ENCODE data around the gene TAS2R10. TPM values are rescaled to one million over a fixed set of nuclear protein-coding genes. Genes with fewer than 3 reads are reported as not detected.

Gene TAS2R10, protein sequence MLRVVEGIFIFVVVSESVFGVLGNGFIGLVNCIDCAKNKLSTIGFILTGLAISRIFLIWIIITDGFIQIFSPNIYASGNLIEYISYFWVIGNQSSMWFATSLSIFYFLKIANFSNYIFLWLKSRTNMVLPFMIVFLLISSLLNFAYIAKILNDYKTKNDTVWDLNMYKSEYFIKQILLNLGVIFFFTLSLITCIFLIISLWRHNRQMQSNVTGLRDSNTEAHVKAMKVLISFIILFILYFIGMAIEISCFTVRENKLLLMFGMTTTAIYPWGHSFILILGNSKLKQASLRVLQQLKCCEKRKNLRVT
- 0.13 TPM in 1 of 2 replicates, not detected in the other for total RNA-seq

DNA sequence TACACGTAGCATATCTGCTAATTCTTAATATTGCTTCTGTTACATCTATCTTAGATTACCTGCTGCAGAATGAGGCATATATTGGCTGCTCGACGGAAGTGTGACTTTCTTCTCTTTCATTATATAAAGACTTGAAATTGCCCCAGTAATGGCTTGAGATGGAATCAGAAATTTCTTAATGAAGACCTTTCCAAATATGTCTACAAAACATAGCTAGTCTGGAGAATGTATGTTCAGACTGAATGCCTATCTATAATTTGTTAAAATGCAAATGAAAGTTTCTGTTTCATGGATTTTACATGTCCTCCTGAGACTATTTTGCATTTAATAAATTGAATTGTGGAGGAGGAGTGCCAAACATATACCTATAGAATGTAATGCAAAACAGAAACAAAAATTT lies at the start of gene TAS2R10:
TSS of gene TAS2R10 (minus strand) at position 101 of the 400 bp plus-strand sequence. CDS start at position 12, 89 bp downstream.

DNA sequence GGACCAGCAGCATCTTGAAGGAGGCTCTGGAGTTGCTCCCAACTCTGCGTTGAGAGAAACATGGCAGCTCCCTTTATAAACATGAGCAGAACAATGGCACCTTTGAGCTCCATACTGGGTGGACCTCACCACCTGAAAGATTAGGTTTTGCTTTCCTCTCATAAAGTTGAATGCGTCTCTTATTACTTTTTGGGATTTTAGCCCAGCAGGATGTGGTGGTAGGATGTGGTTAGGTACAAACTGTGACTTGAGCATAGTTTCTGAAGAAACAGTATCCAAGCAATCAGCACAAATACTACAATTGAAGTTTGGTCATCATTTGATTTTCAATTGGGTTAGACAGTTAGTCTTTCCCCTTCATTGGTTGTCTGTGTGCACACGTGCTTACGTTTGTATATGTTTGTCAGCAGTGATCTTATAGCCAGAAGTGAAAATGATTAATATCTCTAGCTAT lies 23.3 kb upstream of the TAS2R10 start, which contains the start of gene PRR4:
TSS of gene PRR4 (minus strand) at position 51 of the 454 bp plus-strand sequence. CDS start at position 13, 38 bp downstream.

DNA sequence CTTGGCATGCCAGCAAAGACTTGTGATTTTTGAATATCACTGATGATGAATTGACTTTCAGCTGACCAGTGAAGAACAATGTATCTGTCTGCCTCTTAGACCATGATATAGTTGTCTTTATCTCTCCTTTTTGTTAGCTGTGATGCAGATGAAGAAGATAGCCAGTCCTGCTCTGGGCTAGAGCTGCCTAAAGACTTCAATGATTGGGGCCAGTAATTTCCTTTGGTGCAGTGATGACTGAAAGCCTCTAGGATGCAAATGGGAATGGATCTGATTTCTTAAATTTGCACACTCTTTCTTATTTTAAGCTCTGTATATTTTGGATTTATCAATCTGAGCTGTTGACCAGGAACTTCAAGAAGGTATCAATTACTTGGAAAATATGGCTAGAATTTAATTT lies 16.1 kb downstream of the TAS2R10 start, which contains the start of gene TAS2R9:
TSS of gene TAS2R9 (minus strand) at position 101 of the 400 bp plus-strand sequence. CDS start at position 8, 93 bp downstream.

DNA sequence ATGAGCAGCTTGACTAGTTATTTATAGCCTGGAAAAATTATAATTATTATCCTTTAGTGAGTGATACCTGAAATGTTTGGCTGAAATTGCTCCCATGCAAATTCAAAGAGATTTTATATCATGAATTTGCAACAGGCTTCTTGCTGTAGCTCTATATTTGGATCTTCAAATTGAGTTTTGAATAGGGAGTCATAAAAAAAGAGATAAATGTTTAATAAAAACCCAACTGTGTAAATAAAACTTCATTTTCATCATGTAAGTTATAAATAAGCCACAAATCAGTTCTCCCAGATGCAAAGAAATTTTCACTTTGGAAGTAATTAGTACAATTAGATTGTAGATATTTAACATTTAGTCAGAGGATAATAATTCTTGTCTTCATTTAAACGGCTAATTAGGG lies 19.0 kb downstream of the TAS2R10 start, which contains the start of gene TAS2R8:
TSS of gene TAS2R8 (minus strand) at position 101 of the 400 bp plus-strand sequence. CDS start 306 bp downstream, outside the sequence.

DNA sequence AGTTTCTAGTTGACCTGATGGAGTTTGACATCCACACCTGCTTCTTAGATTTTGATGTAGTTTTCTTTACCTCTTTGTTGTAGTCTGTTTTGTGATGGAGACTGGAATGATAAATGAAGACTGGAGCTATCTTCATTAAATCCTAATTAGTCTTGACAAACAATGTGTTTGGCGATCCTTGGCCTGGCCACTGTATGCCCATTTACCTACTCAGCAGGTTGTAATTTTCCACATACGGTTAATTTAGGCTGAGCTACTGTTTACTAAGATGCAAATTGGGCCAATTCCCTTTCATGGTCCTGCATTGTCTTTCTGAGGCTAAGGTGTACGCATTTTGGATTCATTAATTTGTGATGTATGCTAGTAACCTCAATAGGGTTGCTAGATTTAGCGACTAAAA lies 23.6 kb downstream of the TAS2R10 start, which contains the start of gene TAS2R7:
TSS of gene TAS2R7 (minus strand) at position 41 of the 400 bp plus-strand sequence. CDS start 57 bp downstream, outside the sequence.

Other genes starting within 250 kb of the TAS2R10 start
- 9.4 and 19.7 TPM in 2 replicates for gene MAGOHB, start 212.7 kb downstream of the TAS2R10 start, total RNA-seq
- 0.25 and 1.3 TPM in 2 replicates for gene STYK1, start 152.3 kb downstream of the TAS2R10 start, total RNA-seq
- 157 and 215 TPM in 2 replicates for gene YBX3, start 103.0 kb downstream of the TAS2R10 start, total RNA-seq
- not detected in 2 replicates for gene TAS2R7, start 23.7 kb downstream of the TAS2R10 start, total RNA-seq
- not detected in 2 replicates for gene TAS2R8, start 19.1 kb downstream of the TAS2R10 start, total RNA-seq
- gene TAS2R9, start 16.2 kb downstream of the TAS2R10 start, total RNA-seq, result not detected in 2 replicates
- gene PRR4, start 23.1 kb upstream of the TAS2R10 start, total RNA-seq, result 0.76 TPM in 1 of 2 replicates, not detected in the other
- gene PRH1, start 57.9 kb upstream of the TAS2R10 start, total RNA-seq, result 4.1 and 4.4 TPM in 2 replicates
- 0.38 TPM in 1 of 2 replicates, not detected in the other for gene TAS2R13, start 83.2 kb upstream of the TAS2R10 start, total RNA-seq
- gene PRH2, start 102.9 kb upstream of the TAS2R10 start, total RNA-seq, result not detected in 2 replicates
- 0.16 and 2.2 TPM in 2 replicates for gene TAS2R14, start 112.9 kb upstream of the TAS2R10 start, total RNA-seq
- gene TAS2R50, start 160.6 kb upstream of the TAS2R10 start, total RNA-seq, result 0.38 and 0.98 TPM in 2 replicates
- 0.49 and 0.51 TPM in 2 replicates for gene TAS2R20, start 171.9 kb upstream of the TAS2R10 start, total RNA-seq
- gene TAS2R19, start 196.3 kb upstream of the TAS2R10 start, total RNA-seq, result 2.7 TPM in 1 of 2 replicates, not detected in the other
- 0.33 and 0.51 TPM in 2 replicates for gene TAS2R31, start 205.0 kb upstream of the TAS2R10 start, total RNA-seq
- 0.38 TPM in 1 of 2 replicates, not detected in the other for gene TAS2R46, start 235.9 kb upstream of the TAS2R10 start, total RNA-seq

Measured in mesangial cell (primary cell).